ENCODE measurements around the gene C1orf87.

The C1orf87 gene

DNA sequence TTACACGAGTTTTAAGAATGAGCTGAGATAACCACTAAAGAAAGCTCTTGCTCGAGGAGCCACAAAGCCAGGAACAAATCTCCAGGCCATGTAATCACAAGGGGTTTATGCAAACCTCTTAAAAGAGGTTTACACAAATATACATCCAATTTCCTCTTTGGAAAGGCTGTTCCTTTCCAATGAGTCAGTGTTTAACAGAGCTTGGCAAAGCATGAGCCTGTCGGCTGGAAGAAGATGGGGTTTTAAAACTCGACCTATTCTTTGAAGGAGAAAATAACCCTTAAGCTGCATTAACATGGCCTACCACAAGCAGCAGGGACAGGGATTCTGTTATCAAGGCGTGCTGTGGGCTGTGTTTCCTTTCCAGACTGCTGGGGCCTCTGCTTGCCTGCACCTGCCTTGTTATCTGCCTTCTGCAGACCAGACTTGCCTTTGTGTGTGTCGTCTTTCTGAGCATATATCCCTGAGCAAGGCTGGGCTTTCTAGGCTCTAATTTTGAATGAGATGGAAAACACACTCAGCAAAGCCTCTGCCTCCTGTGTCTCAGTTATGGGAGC is 106.4 kb downstream of the C1orf87 start:
- H3K4me1 ChIP-seq (ENCODE audit: insufficient read depth, low read length), result no peaks in the 10 kb centered on the region
- no peak for DNase-seq
- no peak overlapping the region for H3K9ac ChIP-seq (ENCODE audit: low read depth, low read length)
- H3K36me3 ChIP-seq (ENCODE audit: insufficient read depth, low read length), result no peaks in the 10 kb centered on the region
- H3K27ac ChIP-seq (ENCODE audit: low read length), result no peak overlapping the region
- no peak overlapping the region for H3K4me3 ChIP-seq (ENCODE audit: low read depth in 1 of 2, low read length in 2 of 2)
- no peaks in the 10 kb centered on the region for H3K79me2 ChIP-seq (ENCODE audit: insufficient read depth, low read length)
- H3K4me2 ChIP-seq (ENCODE audit: insufficient read depth, low read length), result no peak overlapping the region
- no peaks in the 10 kb centered on the region for H4K20me1 ChIP-seq (ENCODE audit: insufficient read depth, low read length)
- H3K9me3 ChIP-seq (ENCODE audit: insufficient read depth, low read length, severe bottlenecking), result no peaks in the 10 kb centered on the region
- no peak overlapping the region for H2AFZ ChIP-seq (ENCODE audit: low read depth, low read length)
- no peaks in the 10 kb centered on the region for H3K27me3 ChIP-seq (ENCODE audit: insufficient read depth, low read length, poor library complexity)
- no peak for TF ChIP-seq EZH2 (IDR thresholded peaks at IDR 0.05; ENCODE audit: borderline replicate concordance, low read depth, low read length, severe bottlenecking)
- TF ChIP-seq, protein P1, sequence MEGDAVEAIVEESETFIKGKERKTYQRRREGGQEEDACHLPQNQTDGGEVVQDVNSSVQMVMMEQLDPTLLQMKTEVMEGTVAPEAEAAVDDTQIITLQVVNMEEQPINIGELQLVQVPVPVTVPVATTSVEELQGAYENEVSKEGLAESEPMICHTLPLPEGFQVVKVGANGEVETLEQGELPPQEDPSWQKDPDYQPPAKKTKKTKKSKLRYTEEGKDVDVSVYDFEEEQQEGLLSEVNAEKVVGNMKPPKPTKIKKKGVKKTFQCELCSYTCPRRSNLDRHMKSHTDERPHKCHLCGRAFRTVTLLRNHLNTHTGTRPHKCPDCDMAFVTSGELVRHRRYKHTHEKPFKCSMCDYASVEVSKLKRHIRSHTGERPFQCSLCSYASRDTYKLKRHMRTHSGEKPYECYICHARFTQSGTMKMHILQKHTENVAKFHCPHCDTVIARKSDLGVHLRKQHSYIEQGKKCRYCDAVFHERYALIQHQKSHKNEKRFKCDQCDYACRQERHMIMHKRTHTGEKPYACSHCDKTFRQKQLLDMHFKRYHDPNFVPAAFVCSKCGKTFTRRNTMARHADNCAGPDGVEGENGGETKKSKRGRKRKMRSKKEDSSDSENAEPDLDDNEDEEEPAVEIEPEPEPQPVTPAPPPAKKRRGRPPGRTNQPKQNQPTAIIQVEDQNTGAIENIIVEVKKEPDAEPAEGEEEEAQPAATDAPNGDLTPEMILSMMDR (IDR thresholded peaks at IDR 0.05; ENCODE audit: borderline replicate concordance, extremely low read depth, low read length, poor library complexity, severe bottlenecking), result no peak
- no peak for ATAC-seq (ENCODE audit: insufficient read depth, low read depth)

DNA sequence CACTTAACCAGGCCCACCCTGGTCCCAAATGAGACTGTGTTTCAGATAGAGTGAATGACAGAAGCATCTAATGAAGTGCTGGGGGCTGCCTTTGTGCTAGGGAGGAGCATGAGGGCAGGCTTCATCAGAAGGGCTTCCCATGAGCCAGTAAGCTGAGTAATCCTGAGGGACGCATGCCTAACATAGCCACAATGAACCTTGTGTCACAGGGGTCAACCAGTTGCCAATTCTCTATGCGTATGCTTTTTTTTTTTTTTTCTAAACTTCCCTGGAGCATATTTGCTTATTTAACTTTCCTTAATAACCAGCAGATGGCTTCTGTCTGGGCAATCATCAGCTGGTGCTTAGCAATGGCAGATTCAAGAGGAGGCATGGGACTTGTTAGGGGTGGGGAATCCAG is 121.5 kb downstream of the C1orf87 start:
- Histone ChIP-seq H2AFZ (ENCODE audit: low read depth, low read length) (no peak overlapping the region), H3K4me3 (ENCODE audit: low read depth in 1 of 2, low read length in 2 of 2) (no peak overlapping the region), H3K27ac (ENCODE audit: low read length) (no peak overlapping the region), H3K36me3 (ENCODE audit: insufficient read depth, low read length) (no peaks in the 10 kb centered on the region), H3K9ac (ENCODE audit: low read depth, low read length) (no peak overlapping the region), H3K4me2 (ENCODE audit: insufficient read depth, low read length) (no peak overlapping the region), H4K20me1 (ENCODE audit: insufficient read depth, low read length) (no peaks in the 10 kb centered on the region), H3K79me2 (ENCODE audit: insufficient read depth, low read length) (no peaks in the 10 kb centered on the region), H3K4me1 (ENCODE audit: insufficient read depth, low read length) (no peaks in the 10 kb centered on the region), H3K9me3 (ENCODE audit: insufficient read depth, low read length, severe bottlenecking) (no peaks in the 10 kb centered on the region), H3K27me3 (ENCODE audit: insufficient read depth, low read length, poor library complexity) (peaks cover 11% of the 10 kb centered on the region)
- TF ChIP-seq, protein P1 (IDR thresholded peaks at IDR 0.05; ENCODE audit: borderline replicate concordance, extremely low read depth, low read length, poor library complexity, severe bottlenecking), result no peak
- TF ChIP-seq EZH2 (IDR thresholded peaks at IDR 0.05; ENCODE audit: borderline replicate concordance, low read depth, low read length, severe bottlenecking), result no peak
- ATAC-seq (ENCODE audit: insufficient read depth, low read depth) (no peak), DNase-seq (no peak)

DNA sequence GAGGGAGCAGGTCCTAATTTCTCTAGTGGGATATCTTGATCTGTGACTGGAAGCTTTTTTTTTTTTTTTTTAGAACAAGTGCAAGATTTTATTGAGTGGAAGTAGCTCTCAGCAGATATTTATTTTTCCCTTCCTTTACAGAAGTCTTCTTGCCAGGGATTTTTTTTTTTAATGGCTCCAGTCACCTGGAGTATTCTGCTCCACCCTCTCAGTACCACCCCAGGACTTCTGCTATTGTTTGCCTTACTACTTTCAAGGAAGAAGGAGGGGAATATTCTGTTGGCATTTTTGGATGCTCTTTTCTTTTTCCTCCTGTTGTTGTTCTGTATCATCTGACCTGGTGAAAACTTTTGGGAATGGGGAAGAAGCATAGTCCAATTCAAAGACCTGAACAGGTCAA is 123.9 kb downstream of the C1orf87 start:
- ATAC-seq (ENCODE audit: insufficient read depth, low read depth) (no peak), DNase-seq (no peak)
- H3K36me3 ChIP-seq (ENCODE audit: insufficient read depth, low read length), result no peaks in the 10 kb centered on the region
- no peak overlapping the region for H3K4me3 ChIP-seq (ENCODE audit: low read depth in 1 of 2, low read length in 2 of 2)
- H3K4me1 ChIP-seq (ENCODE audit: insufficient read depth, low read length), result no peaks in the 10 kb centered on the region
- peaks cover 11% of the 10 kb centered on the region for H3K27me3 ChIP-seq (ENCODE audit: insufficient read depth, low read length, poor library complexity)
- no peak overlapping the region for H3K9ac ChIP-seq (ENCODE audit: low read depth, low read length)
- TF ChIP-seq EZH2 (IDR thresholded peaks at IDR 0.05; ENCODE audit: borderline replicate concordance, low read depth, low read length, severe bottlenecking), result no peak
- TF ChIP-seq, protein P1 (IDR thresholded peaks at IDR 0.05; ENCODE audit: borderline replicate concordance, extremely low read depth, low read length, poor library complexity, severe bottlenecking), result no peak
- no peak overlapping the region for H3K4me2 ChIP-seq (ENCODE audit: insufficient read depth, low read length)
- no peaks in the 10 kb centered on the region for H3K79me2 ChIP-seq (ENCODE audit: insufficient read depth, low read length)
- no peak overlapping the region for H3K27ac ChIP-seq (ENCODE audit: low read length)
- H2AFZ ChIP-seq (ENCODE audit: low read depth, low read length), result no peak overlapping the region
- no peaks in the 10 kb centered on the region for H3K9me3 ChIP-seq (ENCODE audit: insufficient read depth, low read length, severe bottlenecking)
- H4K20me1 ChIP-seq (ENCODE audit: insufficient read depth, low read length), result no peaks in the 10 kb centered on the region

GRCh38 chr1:59948990-59949389 is 124.6 kb downstream of the C1orf87 start:
- Histone ChIP-seq H3K4me3 (ENCODE audit: low read depth in 1 of 2, low read length in 2 of 2) (no peak overlapping the region), H3K79me2 (ENCODE audit: insufficient read depth, low read length) (no peaks in the 10 kb centered on the region), H3K4me2 (ENCODE audit: insufficient read depth, low read length) (no peak overlapping the region), H3K27ac (ENCODE audit: low read length) (no peak overlapping the region), H3K9me3 (ENCODE audit: insufficient read depth, low read length, severe bottlenecking) (no peaks in the 10 kb centered on the region), H3K4me1 (ENCODE audit: insufficient read depth, low read length) (no peaks in the 10 kb centered on the region), H2AFZ (ENCODE audit: low read depth, low read length) (no peak overlapping the region), H4K20me1 (ENCODE audit: insufficient read depth, low read length) (no peaks in the 10 kb centered on the region), H3K9ac (ENCODE audit: low read depth, low read length) (no peak overlapping the region), H3K27me3 (ENCODE audit: insufficient read depth, low read length, poor library complexity) (peaks cover 11% of the 10 kb centered on the region), H3K36me3 (ENCODE audit: insufficient read depth, low read length) (no peaks in the 10 kb centered on the region)
- no peak for TF ChIP-seq EZH2 (IDR thresholded peaks at IDR 0.05; ENCODE audit: borderline replicate concordance, low read depth, low read length, severe bottlenecking)
- TF ChIP-seq, protein P1 (IDR thresholded peaks at IDR 0.05; ENCODE audit: borderline replicate concordance, extremely low read depth, low read length, poor library complexity, severe bottlenecking), result no peak
- DNase-seq (no peak), ATAC-seq (ENCODE audit: insufficient read depth, low read depth) (no peak)
